ENCODE data around the gene SPTBN1.
A peak's percentile ranks its signal among the peaks of the same experiment; 100 is the strongest.

Gene SPTBN1

DNA sequence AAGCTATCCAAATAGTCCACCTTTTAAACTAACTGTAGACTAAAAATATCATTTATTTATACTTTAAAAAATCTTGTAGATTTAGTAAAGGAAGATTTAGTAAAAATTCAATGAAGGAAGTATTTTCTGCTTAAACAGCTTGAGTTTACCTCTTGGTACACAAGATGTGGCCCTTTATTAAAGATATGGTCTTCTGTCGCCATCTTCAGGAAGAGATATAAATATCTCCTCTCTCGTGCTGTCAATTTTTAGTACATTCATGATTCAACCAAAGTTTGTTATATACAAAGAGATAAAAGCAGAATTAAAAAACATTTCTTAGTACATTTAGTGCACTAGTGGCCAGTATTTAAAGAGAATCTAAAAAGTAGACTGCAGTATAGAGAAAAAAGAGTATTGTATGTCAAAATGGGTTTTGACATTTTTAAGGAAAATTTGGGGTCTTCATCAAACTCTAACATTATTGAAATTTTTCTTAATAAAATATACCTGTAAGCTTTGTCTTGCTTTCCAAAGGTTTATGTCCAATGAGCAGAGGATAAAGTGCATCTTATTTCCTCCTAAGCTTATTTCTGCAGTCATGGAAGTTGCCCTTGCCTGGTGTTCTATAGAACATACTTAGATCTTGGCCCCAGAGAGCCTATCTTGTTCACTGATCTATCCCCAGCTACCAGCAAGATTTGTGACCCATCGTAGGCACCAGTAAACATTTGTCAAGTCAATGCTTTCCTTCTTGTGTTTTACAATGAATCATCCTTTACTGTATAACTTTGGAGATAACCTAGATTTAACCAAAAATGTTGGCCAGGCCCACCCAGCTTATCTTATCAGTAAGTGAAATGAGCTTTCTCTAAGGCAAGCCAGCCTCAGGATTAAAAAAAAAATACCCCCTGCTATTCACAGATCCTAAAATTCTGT is 248.8 kb downstream of the SPTBN1 start:
- peak; percentile 37 for DNase-seq (ENCODE audit: low read depth)

DNA sequence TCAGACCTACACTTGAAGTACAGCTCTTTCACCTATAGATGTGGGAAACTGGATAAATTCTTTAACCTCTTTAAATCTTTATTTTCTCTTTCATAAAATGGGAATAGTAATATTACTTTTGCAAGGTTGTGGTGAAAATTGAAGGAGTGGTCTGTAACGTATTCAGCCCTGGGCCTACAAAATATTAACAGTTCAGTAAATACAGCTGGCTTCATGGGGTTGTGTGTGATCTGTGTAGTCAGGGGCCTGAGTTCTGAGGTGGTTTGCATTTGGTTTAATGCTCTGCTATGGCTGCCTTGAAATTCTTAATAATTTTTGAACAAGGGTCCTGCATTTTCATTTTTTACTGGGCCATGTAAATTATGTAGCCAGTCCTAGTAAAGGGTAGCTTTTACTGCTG is 250.5 kb downstream of the SPTBN1 start:
- no peak for DNase-seq (ENCODE audit: low read depth)

DNA sequence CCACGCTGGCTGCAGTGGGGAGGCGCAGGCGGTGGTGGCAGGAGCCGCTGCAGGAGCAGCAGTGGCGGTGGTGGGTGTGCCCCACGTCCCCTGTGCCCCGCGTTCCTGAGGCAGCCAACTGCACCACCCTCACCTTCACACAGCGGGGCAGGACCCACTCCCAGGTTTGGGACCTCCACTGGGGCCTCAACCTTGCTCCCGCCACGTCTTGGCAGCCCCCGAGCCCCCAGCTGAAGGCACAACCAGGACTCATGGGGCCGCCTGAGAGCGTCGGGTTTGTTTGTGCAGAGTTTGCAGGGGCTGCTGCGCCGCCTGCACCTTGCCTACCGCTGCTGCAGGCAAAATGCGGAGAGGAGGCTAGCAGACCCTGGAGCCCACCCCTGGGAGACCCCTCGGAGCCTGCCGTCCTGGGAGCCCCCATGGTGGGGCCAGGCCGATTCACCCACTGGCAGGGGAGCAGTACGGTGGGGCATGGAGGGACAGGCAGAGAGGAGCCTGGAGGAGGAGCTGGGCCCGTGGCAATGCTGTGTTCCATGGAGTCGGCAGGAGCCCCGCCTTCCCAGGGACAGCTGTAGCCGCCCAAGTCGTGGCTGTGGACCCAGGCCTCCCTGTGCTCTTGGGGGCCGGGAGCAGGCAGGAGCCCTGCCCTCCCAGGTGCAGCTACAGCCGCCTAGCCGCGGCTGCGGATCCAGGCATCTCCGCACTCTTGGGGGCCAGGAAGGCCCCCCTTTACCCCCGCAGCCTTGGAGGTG is 252.6 kb downstream of the SPTBN1 start:
- DNase-seq (ENCODE audit: low read depth) = no peak

DNA sequence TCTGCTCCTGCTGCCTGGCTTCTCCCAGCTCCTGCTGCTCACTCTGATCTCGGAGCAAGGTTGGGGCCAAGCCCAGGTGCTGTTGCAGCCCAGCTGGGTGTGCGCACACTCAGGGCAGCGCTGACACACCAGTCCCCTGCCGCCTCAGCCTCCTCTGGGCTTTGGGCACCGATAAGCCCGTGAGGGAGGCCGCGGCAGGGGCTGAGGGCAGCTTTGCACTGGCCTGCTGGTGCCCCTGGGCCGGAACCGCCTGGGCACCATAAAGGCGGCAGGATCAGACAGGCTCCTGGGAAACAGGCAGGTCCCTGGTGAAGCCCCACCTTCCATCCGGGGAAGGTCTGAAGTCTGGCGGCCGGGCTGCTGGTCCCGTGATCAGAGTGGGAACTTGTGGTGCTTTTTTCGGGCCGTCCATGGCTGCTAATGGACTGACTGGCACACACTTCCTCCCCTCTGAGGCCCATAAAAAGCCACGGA is 253.2 kb downstream of the SPTBN1 start:
- DNase-seq (ENCODE audit: low read depth) = no peak

DNA sequence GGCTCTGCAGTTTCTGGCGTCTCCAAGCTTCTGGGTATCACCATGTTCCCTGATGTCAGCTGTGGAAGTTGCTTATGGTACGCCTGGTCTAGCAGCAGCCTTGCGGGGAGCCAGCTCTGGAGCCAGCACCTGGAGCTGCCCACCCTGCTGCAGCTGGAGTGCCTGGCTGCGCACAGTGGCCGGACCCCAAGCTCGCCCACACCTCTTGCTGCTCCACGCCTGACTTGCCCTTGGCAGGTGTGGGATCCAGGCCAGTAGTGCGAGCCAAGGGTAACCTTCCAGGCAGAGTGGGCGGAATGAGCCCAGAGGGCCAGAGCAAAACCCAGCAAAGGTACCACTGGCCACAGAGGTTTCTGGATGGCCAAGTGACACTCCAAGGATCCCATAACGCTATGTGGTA is 254.1 kb downstream of the SPTBN1 start:
- no peak for DNase-seq (ENCODE audit: low read depth)

DNA sequence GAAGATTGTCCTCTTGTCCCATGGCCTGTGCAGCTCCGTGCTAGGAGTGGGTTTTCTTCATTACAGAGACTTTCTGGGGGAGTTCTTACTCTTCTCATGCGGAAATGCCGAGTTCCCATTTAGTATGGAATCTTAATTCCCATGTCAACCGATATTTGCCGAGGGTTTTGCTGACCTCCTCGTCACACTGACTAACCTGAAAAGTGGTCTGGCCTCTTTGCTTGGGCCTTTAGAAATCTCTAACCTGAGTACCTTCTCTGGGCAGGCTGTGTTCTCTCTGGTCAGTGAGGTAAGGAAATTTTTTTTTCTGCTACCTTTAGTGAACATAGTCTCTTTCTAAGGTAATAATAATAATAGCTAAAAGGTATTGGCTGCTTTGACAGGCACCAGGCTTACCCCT is 256.4 kb downstream of the SPTBN1 start:
- no peak for DNase-seq (ENCODE audit: low read depth)

DNA sequence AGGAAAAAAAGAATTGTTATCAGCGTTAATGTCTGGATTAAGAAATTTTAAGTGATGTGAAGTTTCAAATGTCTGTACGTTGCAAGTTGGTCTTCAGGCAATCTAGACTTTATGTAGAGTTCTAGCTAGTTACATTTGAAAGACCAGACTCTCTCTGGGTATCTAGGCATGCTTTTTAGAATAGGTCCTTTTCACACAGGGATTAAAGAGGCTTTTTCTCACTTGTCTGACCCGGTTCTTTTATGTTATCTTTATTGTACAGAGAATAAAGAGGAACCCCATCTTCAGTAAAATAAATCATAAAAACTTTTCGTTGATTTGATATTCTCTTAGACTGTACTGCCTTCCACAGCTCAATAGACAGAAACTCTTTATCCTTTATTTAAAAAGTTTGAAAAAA is 258.9 kb downstream of the SPTBN1 start:
- no peak for DNase-seq (ENCODE audit: low read depth)

DNA sequence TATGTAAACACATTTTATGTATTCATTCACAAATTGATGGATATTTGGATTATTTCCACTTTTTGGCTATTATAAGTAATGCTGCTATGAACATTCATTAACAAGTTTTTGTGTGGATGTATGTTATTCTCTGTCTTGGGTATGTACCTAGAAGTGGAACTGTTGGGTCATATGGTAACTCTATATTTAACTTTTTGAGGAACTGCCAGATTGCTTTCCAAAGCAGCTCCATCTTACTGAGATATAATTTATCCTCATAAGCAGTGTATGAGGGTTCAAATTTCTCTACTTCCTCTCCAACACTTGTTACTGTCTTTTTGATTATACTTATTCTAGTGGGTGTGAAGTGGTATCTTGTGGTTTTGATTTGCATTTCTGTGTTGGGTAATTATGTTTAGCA is 260.2 kb downstream of the SPTBN1 start:
- DNase-seq (ENCODE audit: low read depth) = no peak

DNA sequence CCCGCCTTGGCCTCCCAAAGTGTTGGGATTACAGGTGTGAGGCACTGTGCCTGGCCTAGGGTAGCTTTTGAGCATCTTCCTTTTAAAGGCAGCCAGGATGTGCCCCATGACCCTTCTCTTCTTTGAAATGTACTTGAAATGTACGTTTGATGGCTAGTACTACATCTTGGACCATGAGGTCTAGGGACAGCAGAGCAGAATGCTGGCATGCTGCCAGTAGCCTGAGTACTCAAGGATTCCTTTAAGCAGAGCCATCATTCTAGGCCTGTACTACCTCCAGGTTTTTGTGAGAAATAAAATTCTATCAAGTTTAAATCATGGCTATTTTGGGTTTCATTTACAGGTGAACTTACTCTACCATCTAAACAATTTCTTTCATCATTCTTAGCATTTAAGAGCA is 264.4 kb downstream of the SPTBN1 start:
- no peak for DNase-seq (ENCODE audit: low read depth)

All from GM04504 (cell line).